ENCODE results near the gene KCNK10.

GRCh38 chr14:88324930-88325329 lies 1.9 kb upstream of the KCNK10 start:
- no peak for TF ChIP-seq POLR2AphosphoS5 (IDR thresholded peaks at IDR 0.05)
- no peak for TF ChIP-seq CTCF (IDR thresholded peaks at IDR 0.05)
- TF ChIP-seq EP300 (IDR thresholded peaks at IDR 0.05) = no peak
- no peak for TF ChIP-seq POLR2A (IDR thresholded peaks at IDR 0.05)

Data from suprapubic skin (tissue), 4 donors.